Lower lobe of right lung (tissue), 2 donors: ENCODE measurements around the gene STK39. TPM values are rescaled to one million over a fixed set of nuclear protein-coding genes. Genes with fewer than 3 reads are reported as not detected.
"Not testable (repeated sequence)": the region's sequence is repeated elsewhere in the genome, so short reads cannot be mapped to it uniquely, and the experiment has no call there.

Experiments
- ATAC-seq, 2 donors: fragments of 200-7000 bp; cut with Tn5 transposase; one replicate each; pipeline ENCODE4 v1.9.1; 2020 to 2022; ENCODE audit warnings: mild to moderate bottlenecking in 2 of 2, moderate library complexity in 2 of 2
- DNase-seq: peaks from one replicate; pipeline ENCODE4 v3.0.0-alpha.2; 2020
- H3K27ac ChIP-seq: fragments of 200-600 bp; one replicate; pipeline ENCODE4 v1.8.0; 2022
- H3K27me3 ChIP-seq: fragments of 200-600 bp; one replicate; pipeline ENCODE4 v1.8.0; 2022; ENCODE audit warnings: low read depth
- H3K36me3 ChIP-seq: fragments of 200-600 bp; one replicate; pipeline ENCODE4 v1.8.0; 2022; ENCODE audit warnings: mild to moderate bottlenecking
- H3K4me1 ChIP-seq: fragments of 200-600 bp; one replicate; pipeline ENCODE4 v1.8.0; 2022
- H3K4me3 ChIP-seq: fragments of 200-600 bp; one replicate; pipeline ENCODE4 v1.8.0; 2022; ENCODE audit warnings: mild to moderate bottlenecking
- H3K9me3 ChIP-seq: fragments of 200-600 bp; one replicate; pipeline ENCODE4 v1.8.0; 2022
- CTCF ChIP-seq: fragments of 200-600 bp; IDR thresholded peaks from one replicate; pipeline ENCODE4 v1.8.0; 2022; ENCODE audit warnings: antibody characterized with exemption, mild to moderate bottlenecking
- intact Hi-C: fragments of 100-400 bp; cut with DNase I; formaldehyde crosslinking; loops from one replicate; pipeline ENCODE4 v1.11.0; 2022
- total RNA-seq: library from RNA; stranded (reverse); fragmentation: NEBNext Ultra II Directional; extraction: Animal tissue kit (Norgen Biotek cat#: 25700); gene quantifications from one replicate; pipeline ENCODE4 v1.2.1, GENCODE V29; 2021
- donor health status: DM: no; HTN: yes; CAD: no; lungs with severe emphysema.

The STK39 gene
- total RNA-seq, 1 donor from 2014 or later, result 12.6 TPM

- DNase-seq, result no peak
- no peaks in the 10 kb centered on the region for H3K9me3 ChIP-seq
- intact Hi-C loops, result no loop called here
- ATAC-seq, result no peak
- H3K27me3 ChIP-seq, result no peaks in the 10 kb centered on the region
- no peaks in the 10 kb centered on the region for H3K36me3 ChIP-seq
- TF ChIP-seq CTCF, result no peak
- H3K4me1 ChIP-seq, result no peaks in the 10 kb centered on the region
- no peak overlapping the region for H3K4me3 ChIP-seq
- no peak overlapping the region for H3K27ac ChIP-seq
Measured at GRCh38 chr2:168089200-168089599, 158.2 kb downstream of the STK39 start.

GRCh38 chr2:168087401-168087800 lies 160.0 kb downstream of the STK39 start:
- Histone ChIP-seq H3K9me3 (no peaks in the 10 kb centered on the region), H3K36me3 (no peaks in the 10 kb centered on the region), H3K4me3 (no peak overlapping the region), H3K4me1 (no peaks in the 10 kb centered on the region), H3K27me3 (no peaks in the 10 kb centered on the region), H3K27ac (no peak overlapping the region)
- TF ChIP-seq CTCF, result no peak
- DNase-seq, result no peak
- no peak for ATAC-seq
- intact Hi-C loops, result no loop called here

- intact Hi-C loops, result no loop called here
- TF ChIP-seq CTCF, result no peak
- no peak overlapping the region for H3K4me3 ChIP-seq
- ATAC-seq (no peak), DNase-seq (no peak)
- H3K27me3 ChIP-seq, result no peaks in the 10 kb centered on the region
- no peaks in the 10 kb centered on the region for H3K9me3 ChIP-seq
- no peak overlapping the region for H3K27ac ChIP-seq
- no peaks in the 10 kb centered on the region for H3K36me3 ChIP-seq
- no peaks in the 10 kb centered on the region for H3K4me1 ChIP-seq
Measured at GRCh38 chr2:168086851-168087250, 160.5 kb downstream of the STK39 start.

GRCh38 chr2:168085801-168086361 lies 161.5 kb downstream of the STK39 start:
- no peaks in the 10 kb centered on the region for H3K36me3 ChIP-seq
- ATAC-seq (no peak), DNase-seq (no peak)
- no peak overlapping the region for H3K27ac ChIP-seq
- no peak overlapping the region for H3K4me3 ChIP-seq
- no peak for TF ChIP-seq CTCF
- no peaks in the 10 kb centered on the region for H3K27me3 ChIP-seq
- H3K9me3 ChIP-seq, result no peaks in the 10 kb centered on the region
- intact Hi-C loops, result no loop called here
- no peaks in the 10 kb centered on the region for H3K4me1 ChIP-seq

- H3K9me3 ChIP-seq, result no peaks in the 10 kb centered on the region
- ATAC-seq, result no peak
- H3K36me3 ChIP-seq, result no peaks in the 10 kb centered on the region
- DNase-seq, result no peak
- no peak for TF ChIP-seq CTCF
- H3K4me1 ChIP-seq, result no peaks in the 10 kb centered on the region
- intact Hi-C loops, result no loop called here
- no peaks in the 10 kb centered on the region for H3K27me3 ChIP-seq
- no peak overlapping the region for H3K27ac ChIP-seq
- H3K4me3 ChIP-seq, result no peak overlapping the region
Measured at GRCh38 chr2:168084288-168084687, 163.1 kb downstream of the STK39 start.

- H3K9me3 ChIP-seq, DNase-seq, intact Hi-C loops, H3K27ac ChIP-seq, H3K4me3 ChIP-seq, H3K27me3 ChIP-seq, H3K4me1 ChIP-seq, ATAC-seq, H3K36me3 ChIP-seq: not testable (repeated sequence)
Measured at GRCh38 chr2:168081452-168081851, 165.9 kb downstream of the STK39 start.
